ENCODE measurements around the gene KIF13A.
"Not testable (repeated sequence)": the region's sequence is repeated elsewhere in the genome, so short reads cannot be mapped to it uniquely, and the experiment has no call there.

Gene KIF13A

DNA sequence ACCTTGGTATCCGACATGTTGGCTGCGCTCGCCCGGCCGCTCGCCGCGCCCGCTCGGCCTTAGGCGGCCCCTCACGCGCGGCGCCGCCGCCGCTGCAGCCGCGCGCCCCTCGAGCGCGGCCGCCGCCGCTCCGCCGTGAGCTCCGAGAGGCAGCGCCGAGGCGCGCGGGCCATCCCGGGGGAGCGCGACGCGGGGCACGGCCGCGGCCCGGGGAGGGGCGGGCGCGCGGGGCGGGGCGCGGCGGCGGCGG, at the start of gene KIF13A:
Gene KIF13A, minus strand, starts transcription at position 189 of the 250 bp plus-strand sequence. Its CDS starts 172 bp downstream, at position 17.
- FAIRE-seq = no peak

DNA sequence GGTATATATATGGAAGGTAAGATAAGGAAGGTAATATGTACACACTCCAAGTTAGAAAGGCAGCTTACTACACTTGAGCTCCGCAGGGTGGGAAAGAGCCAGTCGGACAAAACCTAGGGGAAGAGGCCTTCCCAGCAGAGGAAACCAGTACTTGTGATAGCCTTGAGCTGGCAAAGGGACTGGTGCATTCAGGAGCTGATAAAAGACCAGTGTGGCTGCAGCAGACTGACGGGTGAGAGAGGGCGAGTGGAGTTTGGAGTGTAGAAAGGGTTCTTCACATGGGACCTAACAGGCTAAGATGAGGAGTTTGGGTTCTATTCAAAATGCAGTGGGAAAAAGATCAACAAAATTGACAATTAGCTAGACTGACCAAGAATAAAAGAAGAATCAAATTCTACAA, 49.3 kb upstream of the KIF13A start:
- FAIRE-seq = no peak

DNA sequence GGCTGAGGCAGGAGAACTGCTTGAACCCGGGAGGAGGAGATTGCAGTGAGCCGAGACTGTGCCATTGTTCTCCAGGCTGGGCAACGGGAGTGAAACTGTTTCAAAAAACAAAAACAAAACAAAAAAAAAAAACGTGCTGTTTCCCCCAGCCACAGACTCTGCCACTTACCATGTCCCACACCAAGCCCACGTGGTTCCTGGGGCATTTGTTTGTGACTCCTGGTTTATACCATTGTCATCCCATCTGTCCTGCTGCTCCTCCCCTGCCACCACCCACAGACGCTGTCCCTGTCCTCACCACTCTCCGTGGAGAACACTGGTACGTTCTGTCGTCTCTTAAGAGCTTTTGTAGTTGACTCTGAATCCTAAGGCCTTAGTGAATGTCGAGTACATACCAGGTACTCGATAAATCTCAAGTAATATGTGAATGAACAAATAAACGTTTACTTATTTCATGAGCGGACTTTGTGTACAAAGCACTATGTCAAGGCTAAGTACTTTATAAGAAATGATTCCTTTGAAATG, 48.0 kb upstream of the KIF13A start:
- FAIRE-seq = no peak

DNA sequence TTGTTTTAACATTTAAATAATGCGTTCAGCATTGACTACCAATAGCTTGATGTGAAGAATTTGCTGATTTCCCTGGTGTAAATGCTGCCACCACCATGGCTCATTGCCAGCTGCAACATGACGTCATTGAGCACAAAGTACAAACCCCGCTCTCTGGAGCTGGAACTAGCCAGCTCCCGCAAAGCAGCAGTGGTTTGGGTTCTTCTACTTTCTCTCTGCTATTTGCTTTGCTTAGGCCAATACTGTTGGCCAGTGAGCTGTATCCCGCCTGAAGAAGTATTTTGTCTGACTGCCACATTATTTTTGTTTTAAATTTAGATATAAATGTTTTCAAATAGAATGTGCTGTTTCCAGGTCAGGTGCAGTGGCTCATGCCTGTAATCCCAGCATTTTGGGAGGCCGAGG, 47.4 kb upstream of the KIF13A start:
- no peak for FAIRE-seq

DNA sequence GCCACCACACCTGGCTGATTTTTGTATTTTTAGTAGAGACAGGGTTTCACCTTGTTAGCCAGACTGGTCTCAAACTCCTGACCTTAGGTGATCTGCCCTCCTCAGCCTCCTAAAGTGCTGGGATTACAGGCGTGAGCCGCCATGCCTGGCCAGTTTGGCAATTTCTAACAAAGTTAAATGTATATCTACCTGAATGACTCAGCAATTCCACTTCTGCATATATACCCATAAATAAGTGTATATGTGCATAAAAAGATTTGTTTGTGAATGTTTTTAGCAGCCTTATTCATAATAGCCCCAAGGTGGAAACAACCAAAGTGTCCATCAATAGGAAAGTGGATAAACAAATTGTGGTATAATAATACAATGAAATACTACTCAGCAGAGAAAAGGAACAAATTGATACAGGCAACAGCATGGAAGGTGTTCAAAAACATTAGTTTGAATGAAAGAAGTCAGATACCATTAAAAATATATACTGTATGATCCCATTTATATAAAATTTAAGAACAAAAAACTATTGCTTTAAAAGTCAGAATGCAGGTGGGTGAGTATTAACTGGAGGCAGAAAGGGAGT, 44.3 kb upstream of the KIF13A start:
- no peak for FAIRE-seq

DNA sequence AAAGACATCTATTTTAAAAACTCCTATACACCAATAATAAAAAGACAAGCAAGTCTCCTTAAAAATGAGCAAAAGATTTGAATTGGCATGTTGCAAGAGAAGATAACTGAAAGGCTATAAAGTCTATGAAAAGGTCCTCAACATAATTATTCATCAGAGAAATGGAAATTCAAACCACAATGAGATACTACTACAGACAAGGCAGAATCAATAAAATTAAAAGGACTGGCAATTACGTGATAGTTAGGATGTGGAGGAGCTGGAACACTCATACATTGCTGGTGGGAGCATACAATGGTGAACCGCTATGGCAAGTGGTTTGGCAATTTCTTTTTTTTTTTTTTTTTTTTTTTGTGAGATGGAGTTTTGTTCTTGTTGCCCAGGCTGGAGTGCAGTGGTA, 43.8 kb upstream of the KIF13A start:
- FAIRE-seq = no peak

DNA sequence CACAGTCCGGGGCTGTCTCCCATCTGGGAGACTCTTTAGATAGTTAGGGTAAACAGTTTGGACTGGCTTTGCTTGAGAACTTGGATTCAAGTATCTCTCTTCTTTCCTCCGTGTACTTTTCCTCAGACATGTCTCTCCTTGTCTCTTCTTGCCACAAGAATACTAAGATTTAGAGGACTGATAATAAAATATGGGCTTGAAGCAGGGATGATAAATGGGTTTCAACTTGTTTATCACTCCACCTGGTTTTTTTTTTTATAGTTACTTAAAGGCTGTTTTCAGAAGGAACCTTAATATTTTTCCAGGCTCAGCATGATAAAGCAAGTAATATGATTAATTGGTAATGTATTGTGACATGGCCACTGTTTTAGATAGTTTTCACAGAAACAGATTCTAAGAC, 40.9 kb upstream of the KIF13A start:
- no peak for FAIRE-seq

DNA sequence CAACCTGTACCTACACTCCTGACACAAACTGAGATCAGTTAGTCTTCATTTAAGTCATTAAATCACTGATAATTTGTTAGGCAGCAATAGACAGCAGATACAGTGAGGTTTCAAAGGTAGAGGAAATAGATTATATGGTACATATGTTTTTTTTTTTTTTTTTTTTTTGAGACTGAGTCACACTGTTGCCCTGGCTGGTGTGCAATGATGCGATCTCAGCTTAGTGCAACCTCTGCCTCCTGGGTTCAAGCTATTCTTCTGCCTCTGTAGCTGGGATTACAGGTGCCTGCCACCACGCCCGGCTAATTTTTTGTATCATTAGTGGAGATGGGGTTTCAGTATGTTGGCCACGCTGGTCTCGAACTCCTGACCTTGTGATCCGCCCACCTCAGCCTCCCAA, 38.2 kb upstream of the KIF13A start:
- FAIRE-seq = no peak

DNA sequence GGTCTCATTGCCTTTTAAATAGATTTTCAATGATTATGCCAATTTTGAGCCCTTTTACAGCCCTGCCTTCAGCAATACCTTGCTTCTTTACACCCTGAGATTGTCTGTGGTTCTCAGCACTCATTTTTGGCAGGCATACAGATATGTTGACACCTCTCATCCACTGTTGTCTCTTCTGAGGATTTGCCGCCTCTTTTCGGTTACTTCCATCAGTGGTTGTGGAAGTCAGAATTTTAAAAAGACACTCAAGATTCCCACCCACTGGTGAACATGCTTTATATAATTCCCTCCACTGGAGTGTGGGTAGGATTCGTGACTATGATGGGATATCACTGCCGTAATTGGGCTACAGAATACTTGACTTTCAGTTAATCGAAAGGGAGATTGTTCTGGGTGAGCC, 37.4 kb upstream of the KIF13A start:
- no peak for FAIRE-seq

DNA sequence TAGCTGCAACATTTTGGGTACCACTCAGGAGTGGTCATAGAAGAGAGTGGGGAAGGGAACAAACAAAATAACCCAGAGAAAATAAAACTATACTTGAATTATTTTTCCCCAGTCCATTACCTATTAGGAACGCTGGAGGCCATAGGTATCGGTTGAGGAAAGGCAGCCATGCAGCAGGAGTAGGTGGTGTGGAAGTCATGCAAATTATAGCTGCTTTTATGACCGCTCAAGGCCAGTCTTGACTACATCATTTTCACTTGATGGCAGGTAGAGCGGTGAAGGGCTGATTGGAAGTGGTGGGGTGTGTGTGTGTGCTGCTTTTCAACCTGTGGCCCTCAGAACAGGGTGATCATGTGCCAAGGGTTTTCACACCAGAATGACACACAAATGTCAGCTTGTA, 36.5 kb upstream of the KIF13A start:
- no peak for FAIRE-seq

DNA sequence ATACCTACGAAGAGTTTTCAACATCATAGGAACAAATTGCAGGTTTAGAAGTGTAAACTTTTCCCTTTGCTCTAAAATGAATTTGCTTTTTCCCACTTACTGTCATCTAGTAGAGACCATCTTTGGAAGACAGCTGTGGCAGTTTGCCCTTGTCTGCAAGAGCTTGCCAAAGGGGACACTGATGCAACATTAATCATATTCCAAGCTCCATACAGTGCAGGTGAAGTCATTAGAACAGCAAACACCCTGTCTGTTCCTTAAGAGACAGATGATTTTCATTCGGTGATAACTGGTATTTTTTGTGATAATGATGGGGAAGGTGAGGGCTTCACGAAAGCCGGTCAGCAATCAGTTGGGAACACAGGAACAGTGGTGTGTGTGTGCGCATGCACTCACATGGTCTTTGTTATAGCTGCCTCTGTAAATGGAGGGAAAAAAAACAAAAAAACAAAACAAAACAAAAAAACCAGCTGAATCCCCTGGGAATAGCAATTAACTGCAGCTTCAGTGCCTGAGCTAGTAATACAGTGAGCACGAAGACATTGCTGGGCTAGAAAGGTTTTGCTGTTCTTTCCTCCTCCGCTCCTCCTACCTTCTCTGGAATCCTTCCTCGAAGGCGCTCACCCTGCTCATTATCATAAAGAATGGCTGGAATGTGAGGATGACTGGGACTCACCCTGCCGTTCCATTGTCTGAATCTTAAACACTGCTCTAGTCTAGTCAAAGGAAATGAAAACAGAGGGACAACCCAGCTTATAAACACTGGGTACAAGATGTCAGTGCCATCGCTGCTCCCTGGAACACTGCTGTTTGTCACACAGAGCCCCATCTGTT, 35.2 kb upstream of the KIF13A start:
- no peak for FAIRE-seq

DNA sequence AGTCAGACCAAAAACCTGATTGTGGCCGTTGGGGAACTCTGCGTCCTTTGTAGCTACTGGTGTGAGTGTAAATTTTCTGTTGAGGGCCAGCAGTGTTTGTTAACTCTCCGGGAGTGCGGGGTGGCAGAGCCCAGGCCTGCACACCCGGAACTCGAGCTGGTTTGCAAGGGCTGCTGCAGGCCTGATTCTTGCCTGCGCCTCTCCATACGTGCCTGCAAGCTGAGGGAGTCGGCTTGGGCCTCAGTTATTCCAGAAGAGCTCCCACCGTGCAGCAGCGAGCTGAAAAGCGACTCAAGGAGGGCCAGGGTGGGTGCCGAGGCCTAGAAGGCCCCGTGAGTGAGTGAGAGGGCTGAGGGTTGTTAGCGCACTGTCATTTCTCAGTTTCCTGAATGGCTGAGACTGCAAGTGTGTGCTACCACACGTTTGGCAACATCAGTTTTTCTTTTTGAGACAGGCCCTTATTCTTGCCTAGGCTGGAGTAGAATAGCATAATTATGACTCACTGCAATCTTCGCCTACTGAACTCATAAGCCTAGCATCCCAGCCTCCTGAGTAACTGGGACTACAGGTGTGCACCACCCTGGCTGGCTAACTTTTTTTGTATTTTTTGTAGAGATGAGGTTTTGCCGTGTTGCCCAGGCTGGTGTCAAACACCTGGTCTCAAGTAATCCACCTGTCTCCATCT, 33.9 kb upstream of the KIF13A start:
- no peak for FAIRE-seq

DNA sequence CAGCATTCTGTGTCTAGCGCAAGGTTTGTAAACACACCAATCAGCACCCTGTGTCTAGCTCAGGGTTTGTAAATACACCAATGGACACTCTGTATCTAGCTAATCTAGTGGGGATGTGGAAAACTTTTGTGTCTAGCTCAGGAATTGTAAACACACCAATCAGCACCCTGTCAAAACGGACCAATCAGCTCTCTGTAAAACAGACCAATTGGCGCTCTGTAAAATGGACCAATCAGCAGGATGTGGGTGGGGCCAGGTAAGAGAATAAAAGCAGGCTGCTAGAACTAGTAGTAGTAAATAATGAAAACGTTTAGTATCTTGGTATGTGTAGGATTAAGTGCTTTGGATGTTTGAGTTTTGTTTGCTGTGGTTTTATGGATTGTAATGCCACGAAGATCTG, 33.1 kb upstream of the KIF13A start:
- not testable (repeated sequence) for FAIRE-seq

DNA sequence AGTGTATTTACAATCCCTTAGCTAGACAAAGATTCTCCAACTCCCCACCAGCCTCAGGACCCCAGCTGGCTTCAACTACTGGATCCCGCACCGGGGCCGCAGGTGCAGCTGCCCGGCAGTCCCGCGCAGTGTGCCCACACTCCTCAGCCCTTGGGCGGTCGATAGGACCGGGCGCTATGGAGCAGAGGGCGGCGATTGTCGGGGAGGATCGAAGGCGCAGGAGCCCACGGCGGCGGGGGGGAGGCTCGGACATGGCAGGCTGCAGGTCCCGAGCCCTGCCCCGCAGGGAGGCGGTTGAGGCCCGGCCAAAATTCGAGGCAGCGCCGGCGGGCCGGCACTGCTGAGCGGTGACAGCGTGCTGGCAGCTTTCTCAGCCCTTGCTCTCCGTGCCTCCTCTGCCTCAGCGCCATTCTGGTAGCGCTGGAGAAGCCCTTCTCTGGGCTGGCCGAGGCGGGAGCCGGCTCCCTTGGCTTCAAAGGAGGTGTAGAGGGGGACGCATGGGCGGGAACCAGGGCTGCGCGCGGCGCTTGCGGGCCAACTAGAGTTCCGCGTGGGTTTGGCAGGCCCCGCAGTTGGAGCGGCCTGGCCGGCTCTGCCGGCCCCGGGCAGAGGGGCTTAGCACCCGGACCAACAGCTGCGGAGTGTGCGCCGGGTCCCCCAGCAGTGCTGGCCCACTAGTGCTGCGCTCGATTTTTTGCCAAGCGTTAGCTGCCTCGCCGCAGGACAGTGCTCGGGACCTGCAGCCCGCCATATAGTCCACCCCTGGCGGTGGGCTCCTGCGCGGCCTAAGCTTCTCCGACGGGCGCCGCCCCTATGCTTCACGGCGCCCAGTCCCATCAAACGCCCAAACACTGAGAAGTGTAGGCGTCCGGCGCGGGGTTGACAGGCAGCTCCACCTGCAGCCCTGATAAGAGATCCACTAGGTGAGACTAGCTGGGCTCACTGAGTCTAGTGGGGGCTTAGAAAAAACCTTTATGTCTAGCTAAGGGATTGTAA, 32.4 kb upstream of the KIF13A start:
- no peak for FAIRE-seq

DNA sequence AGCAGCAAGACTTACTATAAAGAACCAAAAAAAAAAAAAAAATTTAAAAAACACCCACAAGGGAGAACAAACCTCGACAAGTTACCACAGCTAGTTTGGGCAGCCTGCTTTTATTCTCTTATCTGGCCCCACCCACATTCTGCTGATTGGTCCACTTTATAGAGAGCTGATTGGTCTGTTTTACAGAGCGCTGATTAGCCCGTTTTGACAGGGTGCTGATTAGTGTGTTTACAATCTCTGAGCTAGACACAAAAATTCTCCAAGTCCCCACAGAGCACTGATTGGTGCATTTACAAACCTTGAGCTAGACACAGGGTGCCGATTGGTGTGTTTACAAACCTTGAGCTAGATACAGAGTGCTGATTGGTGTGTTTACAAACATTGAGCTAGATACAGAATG, 31.7 kb upstream of the KIF13A start:
- FAIRE-seq = not testable (repeated sequence)

DNA sequence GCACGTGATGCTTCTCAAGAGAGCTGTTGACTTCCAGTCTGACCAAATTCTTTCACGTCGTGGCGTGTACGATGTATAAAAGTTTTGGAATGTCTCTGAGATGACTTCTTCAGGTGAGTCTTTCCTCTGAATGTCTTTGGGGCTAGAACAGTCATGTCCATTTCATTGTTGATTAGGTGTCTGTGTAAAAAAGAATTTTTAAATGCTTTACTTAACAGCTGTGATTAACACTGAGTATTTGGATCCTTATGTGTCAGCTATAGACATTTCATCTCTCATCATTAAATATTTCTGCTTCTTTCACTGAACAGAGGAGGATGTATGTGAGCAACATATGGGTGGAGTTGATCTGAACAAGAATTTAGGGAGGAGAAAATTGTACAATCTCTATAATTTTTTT, 29.3 kb upstream of the KIF13A start:
- FAIRE-seq = no peak

DNA sequence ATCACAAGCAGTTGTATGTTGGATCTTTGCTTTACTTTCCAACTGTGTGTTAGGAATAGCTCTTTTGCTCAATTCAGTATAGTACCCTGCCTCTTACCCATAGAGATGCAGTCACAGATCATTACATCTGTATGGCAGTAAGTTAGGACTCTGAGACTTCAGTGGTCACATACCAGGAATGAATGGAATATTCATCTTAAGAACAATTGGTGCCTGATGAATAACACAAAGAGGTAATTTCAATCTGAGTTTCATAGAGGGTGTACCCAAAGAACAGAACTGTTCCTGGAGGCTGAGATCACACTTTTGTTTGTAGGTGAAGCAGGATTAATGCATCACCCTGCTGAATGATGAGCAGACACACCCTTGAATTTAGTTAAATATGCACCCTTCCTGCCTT, 28.7 kb upstream of the KIF13A start:
- no peak for FAIRE-seq

DNA sequence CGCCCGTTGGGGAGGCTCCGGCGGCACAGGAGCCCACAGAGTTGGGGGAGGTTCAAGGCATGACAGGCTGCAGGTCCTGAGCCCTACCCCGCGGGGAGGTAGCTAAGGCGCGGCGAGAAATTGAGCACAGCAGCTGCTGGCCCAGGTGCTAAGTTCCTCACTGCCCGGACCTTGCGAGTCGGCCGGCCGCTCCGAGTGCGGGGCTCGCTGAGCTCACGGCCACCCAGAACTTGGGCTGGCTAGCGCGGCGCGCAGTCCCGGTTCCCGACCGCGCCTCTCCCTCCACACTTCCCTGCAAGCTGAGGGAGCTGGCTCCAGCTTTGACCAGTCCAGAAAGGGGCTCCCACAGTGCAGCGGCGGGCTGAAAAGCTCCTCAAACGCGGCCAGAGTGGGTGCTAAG, 23.9 kb upstream of the KIF13A start:
- no peak for FAIRE-seq

DNA sequence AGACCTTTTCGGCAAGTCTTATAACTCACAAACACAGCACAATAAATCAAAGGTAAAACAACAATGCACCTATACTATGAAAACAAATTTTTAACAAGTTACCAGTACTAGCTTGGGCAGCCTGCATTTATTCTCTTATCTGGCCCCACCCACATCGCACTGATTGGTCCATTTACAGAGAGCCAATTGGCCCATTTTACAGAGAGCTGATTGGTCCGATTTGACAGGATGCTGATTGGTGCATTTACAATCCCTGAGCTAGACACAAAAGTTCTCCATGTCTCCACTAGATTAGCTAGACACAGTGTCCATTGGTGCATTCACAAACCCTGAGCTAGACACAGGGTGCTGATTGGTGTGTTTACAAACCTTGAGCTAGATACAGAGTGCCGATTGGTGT, 23.1 kb upstream of the KIF13A start:
- FAIRE-seq = not testable (repeated sequence)

DNA sequence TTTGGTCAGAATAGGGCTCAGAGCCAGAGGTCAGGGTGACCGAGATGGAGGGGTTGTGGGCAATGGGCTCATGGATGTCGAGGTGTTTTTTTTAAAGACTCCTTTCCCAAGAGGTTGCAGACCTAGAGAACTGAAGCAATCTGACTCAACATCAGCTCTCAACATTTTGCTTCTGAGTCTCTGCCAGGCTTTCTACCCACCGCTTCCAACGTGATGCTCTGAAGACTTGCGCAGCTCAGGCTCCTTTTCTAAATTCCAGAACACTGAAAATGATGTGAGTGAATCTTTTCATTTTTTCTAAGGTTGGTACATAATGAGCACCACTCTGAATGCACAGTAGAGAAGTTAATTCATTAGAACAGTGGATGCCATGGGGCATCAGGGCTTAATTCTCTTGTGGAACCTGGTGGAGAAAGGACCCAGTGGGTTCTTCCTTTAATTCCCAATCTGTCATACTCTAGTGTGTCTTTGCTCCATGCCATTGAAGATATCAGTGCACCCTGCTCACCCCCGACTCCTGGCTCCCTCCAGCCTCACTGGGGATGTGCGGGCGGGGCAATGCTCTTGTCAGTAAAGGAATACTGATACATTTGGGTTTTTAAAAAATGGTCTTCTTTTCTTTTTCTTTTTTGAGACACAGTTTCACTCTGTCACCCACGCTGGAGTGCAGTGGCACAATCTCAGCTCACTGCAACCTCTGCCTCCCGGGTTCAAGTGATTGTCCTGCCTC, 17.0 kb upstream of the KIF13A start:
- no peak for FAIRE-seq

DNA sequence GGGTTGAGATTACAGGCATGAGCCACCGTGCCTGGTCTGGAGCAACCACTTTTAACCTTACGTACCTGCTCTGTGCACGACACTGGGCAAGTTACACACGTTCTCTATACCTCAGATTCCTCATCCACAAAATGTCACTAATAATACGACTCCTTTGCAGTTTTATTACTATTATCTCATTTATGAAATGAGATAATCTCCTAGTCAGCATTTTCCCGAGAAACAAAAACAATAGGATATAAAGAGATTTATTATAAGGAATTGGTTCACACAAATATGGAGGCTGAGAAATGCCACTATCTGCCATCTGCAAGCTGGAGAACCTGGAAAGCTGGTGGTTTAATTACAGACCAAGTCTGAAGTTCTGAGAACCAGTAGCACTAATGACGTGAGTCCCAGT, 12.0 kb upstream of the KIF13A start:
- FAIRE-seq = no peak

DNA sequence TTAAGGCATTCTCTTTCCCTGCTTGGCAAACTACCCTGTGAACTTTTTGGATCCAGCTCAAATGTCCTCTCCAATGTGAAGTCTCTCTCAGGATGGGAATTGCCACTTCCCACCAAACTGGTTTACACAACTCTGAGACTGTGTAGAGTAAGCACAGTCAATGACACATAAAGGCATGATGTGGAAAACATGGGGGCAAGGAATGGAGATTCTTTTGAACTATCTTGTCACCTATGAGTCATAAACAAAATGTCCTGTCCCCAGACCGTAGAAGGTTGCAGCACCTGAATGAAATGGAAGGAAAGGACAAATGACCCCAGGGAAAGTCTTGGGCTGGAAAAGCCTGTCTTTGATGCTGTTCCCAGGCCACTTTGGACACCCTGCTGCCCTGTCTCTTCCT, 11.0 kb upstream of the KIF13A start:
- FAIRE-seq = no peak
